ENCODE measurements around the gene USP5.

The USP5 gene

GRCh38 chr12:6826734-6827436, 25.1 kb upstream of the USP5 start:
- DNase-seq = no peak

GRCh38 chr12:6827437-6827911, 24.5 kb upstream of the USP5 start:
- DNase-seq = peak in 2 of 5 donors; percentile 21 to 44

GRCh38 chr12:6827982-6828780, 23.8 kb upstream of the USP5 start, which contains the start of gene P3H3:
Gene P3H3, plus strand, starts transcription at chr12:6828407. Its CDS starts 34 bp downstream, at chr12:6828441.
- DNase-seq = no peak

DNA sequence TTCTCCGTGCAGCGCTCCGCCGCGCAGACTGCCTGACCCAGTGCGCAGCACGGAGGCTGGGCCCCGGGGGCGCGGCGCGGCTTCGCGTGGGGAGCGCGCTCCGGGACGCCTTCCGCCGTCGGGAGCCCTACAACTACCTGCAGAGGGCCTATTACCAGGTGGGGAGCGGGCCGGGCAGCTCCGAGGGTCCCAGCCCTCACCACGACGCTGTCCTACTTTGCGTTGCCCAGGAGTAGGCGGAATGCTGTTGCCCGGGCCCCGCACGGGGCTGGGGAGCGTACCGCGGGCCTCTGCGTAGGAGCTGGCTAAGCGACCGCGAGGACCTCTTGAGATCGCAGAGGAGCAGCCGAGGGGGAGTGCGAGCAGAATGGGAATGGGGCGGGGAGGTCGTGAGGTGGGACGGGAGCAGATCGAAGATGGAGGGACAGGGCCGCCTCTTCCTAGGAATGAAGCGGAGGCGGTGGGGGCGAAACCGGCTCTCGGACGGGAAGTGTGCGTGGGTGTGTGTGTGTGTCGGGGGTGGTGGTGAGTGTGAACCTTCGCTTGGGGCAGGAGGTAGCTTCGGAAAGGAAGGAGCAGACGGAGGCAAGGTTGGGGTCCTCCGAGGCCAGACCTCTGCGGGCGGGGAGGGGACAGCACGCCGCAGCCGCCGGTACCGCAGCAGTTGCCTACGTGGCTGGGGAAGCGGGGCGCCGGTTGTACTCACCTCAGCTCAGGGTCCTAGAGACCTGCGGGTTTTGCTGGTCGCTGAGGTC, 23.0 kb upstream of the USP5 start:
- peak in 2 of 5 donors; percentile 22 to 26 for DNase-seq

GRCh38 chr12:6829536-6830220, 22.3 kb upstream of the USP5 start:
- no peak for DNase-seq

DNA sequence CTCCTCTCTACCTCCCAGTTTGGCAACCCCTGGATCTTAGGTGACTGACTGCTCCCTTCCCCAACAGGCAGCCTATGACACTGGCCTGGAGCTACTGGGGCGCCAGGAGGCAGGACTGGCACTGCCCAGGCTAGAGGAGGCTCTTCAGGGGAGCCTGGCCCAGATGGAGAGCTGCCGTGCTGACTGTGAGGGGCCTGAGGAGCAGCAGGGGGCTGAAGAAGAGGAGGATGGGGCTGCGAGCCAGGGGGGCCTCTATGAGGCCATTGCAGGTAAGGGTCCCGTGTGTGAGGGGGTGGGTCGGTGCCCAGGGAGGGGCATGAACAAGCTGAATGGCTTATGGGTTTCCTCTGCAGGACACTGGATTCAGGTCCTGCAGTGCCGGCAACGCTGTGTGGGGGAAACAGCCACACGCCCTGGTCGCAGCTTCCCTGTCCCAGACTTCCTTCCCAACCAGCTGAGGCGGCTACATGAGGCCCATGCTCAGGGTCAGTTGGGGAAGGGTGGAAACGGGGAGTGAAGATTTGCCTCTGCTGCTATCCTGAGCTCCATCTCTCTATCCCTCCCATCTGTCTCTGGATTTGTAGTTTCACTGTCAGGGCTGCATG, 21.6 kb upstream of the USP5 start:
- no peak for DNase-seq

GRCh38 chr12:6830999-6831398, 21.0 kb upstream of the USP5 start:
- no peak for DNase-seq

- DNase-seq = no peak
These were observed 20.4 kb upstream of the USP5 start for GRCh38 chr12:6831450-6831995.

DNA sequence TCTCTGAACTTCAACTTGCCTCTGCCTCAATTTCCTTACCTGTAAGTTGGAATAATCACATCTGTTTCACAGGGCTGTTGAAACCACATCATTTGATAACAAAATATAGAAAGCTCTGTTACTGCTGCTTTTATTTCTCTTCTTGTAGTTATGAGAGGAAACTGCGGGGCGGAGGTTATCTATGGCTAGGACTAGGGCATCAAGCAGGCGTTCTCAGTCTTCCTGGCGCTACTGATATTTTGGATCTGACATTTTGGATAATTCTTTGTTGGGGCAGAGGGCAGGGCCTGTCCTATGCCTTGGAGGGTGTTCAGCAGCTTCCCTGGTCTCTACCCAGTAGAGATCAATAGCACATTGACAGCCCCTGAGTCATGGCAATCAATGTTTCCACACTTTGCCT, 19.8 kb upstream of the USP5 start:
- no peak for DNase-seq

DNA sequence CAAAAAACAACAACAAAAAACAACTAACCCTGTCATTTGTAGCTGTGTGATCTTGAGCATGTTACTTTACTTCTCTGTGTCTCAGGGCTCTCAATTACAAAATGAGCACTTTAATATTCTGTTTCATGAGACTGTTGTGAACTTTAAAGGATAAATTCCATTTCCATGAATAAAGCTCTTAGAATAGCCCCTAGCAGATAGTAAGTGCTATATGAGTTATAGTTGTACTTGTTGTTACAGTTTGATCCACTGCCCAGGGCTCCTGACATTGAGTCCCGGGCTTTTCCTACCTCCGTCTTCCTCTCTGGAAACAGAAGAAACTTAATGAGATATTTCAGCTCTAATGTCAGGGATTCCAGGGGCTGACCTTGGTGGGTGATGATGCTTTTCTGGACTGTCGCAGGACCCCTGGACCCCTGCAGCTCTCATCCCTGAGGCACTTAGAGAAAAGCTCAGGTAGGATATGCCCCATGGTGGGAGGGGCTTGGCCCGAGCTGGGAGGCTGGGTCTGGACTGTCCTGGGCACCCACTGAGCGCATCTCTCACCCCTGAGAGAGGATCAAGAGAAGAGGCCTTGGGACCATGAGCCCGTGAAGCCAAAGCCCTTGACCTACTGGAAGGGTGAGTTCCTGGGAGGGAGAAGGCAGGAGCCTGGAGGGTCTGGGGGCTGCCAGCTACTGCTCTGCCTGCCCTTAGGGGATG, 18.6 kb upstream of the USP5 start:
- DNase-seq = no peak

DNA sequence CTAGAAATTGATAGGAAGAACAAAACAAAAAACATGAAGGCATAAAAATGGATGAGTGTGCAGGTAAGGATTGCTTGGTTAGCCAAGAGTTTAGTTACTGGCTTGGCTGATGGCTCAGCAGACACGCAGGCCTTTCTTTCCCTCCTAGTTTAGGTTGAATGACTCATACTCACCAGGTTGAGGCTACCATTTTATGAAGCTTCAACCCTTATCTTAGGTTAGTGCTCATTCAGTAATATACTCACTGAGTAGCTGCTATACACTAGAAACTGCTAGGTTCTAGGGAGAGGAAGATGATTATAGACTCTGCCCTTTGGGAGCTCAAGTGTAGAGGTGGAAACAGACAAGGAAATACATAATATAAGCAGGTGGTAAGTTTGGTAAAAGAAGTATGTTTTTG, 17.7 kb upstream of the USP5 start:
- no peak for DNase-seq

DNA sequence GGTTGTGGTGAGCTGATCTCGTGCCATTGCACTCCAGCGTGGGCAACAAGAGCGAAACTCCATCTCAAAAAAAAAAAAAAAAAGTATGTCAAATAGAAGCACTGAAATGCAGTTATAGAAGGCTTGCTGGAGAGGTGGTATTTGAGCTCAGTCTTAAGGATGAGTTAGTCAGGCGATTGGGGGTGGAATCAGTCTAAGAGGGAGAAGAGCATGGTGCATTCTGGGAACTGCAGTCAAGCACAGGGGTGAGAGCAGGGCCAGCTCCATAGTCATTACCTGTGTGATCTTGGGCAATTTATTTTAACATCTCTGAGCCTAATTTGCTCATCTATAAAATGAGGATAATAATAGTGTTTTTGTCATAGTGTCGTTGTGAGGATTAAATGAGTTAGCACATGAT, 17.1 kb upstream of the USP5 start:
- no peak for DNase-seq

DNA sequence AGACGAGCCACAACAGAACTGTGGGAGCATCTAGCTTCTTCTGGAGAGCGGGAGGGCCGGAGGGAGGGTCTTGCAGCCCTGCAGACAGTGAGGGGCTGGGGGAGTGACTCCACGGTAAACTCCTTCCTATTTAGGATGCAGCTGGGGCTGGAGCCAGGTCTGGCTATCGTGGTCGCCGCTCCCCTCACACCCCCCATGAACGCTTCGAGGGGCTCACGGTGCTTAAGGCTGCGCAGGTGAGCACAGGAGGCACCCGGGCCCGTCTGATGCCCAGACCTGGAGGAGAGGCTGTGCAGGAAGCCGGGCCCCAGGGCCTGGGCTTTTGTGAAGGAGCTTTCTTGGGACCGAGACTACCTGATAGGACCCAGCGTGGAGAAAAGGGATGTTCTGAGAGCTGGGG, 15.1 kb upstream of the USP5 start:
- no peak for DNase-seq

- DNase-seq = no peak
These were observed 14.4 kb upstream of the USP5 start for GRCh38 chr12:6837370-6838060.

GRCh38 chr12:6838854-6839253, 13.1 kb upstream of the USP5 start:
- DNase-seq = no peak

DNA sequence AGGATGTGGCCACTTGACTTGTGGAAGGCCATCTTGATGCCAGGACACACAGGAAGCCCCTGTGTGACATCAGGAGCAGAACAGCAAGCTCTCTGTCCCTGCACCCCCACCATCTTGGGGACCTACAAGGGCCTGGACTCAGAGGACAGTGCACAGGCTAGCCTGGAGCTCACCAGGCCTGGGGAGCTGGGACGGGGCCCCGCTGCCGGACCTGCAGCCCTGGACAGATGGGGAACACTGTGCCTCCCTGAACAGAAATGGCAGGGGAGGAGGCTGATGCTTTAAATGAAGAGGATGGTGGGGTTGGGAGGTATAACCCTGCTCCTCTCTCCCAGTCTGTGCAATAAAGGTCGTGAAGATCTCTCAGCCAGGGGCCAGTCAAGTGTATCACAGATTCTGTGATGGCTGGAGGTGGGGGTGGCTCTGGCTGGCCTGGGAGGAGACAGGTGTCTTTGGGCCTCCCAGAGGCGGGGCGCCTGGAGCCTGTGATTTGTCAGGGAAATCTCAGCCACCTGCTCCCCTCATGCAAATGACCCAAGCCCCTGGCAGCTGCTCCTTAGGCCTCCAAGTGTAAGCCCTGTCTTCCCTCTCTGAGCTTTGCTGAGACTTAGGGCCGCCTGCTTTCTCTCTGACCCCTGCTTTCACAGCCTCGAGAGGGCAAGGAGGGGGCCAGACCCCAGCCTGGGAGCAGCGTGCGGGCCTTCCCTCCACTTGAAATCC, 12.3 kb upstream of the USP5 start:
- DNase-seq = no peak

DNA sequence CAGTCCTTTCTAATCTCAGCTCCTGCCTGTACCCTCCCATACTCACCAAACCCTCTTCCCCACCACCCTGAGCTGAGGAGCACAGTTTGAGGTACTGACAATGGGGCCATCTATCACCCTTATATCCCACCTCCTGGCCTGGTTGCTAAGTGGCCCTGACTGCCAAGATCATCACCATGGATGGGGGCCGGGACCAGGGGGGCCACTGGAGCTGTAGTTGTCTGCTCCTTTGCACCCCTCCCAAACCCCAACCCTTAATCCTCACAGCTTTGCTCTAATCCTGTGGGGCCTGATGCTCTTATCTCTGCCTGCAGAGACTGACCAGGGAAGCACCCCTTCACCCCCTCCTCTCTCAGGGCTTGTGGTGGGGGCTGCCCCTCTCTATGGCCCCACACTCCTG, 11.6 kb upstream of the USP5 start:
- no peak for DNase-seq

- DNase-seq = no peak
These were observed 11.0 kb upstream of the USP5 start, which contains the start of gene GNB3 for GRCh38 chr12:6840761-6841515. Gene GNB3, plus strand, starts transcription at chr12:6840925. Its CDS starts 363 bp downstream, at chr12:6841288.

DNA sequence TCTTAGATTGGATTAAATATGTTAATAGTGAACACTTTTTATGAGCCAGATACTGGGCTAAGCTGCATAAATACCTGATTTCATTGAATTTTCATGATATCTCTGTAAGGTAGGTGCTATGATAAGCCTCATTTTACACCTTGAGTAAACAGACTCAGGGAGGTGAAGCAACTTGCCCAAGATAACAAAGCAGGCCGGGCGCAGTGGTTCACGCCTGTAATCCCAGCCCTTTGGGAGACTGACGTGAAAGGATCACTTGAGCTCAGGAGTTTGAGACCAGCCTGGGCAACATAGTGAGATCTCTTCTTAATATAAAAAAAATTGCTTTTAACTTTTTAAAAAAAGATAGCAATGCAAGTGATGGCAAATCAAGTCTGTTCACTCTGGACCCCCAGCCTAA, 9.9 kb upstream of the USP5 start:
- no peak for DNase-seq
